GM19438 (cell line): ENCODE data around the gene MRPL16.
"Not testable (repeated sequence)": the region's sequence is repeated elsewhere in the genome, so short reads cannot be mapped to it uniquely, and the experiment has no call there.

ENCODE experiments used
- ATAC-seq: cut with Tn5 transposase; IDR thresholded peaks from one replicate; pipeline ENCODE4 v1.9.1; 2021; ENCODE audit warnings: low read depth; ENCODE audit not compliant: unreplicated experiment

Gene MRPL16

DNA sequence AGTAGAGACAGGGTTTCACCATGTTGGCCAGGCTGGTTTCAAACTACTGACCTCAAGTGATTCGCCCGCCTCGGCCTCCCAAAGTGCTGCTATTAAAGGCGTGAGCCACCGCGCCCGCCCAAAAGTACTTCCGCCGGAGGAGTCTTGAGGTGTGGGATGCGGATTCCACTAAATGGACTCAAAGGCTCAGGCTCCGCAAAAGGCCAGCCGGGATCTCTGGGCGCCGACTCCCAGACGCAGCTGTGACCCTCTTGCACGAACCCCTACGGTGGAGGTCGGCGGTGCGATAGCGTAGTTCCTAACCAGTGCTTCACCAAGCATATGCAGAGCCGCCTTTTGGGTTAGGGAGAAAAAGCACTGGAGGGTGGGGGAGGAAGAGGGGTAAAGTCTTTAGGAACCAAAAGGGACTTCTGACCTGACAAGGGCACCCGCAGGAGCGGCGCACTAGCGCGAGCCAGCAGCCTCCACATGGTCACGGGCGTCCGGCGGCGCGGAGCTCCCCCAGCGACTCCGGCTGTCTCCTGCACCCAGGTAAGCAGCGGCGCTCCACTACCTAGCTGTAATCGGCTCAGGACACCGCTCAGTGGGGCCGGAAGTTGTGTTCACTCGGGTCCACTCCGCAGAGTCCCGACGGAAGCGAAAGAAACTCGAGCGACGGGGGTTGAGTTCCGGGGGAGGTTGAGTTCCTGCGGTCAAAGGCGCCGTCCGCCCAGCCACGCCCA is at the start of gene MRPL16:
MRPL16 (minus strand) TSS at position 590 of the 722 bp plus-strand sequence; CDS start at position 470, 120 bp downstream.
- ATAC-seq = peak; percentile 97

DNA sequence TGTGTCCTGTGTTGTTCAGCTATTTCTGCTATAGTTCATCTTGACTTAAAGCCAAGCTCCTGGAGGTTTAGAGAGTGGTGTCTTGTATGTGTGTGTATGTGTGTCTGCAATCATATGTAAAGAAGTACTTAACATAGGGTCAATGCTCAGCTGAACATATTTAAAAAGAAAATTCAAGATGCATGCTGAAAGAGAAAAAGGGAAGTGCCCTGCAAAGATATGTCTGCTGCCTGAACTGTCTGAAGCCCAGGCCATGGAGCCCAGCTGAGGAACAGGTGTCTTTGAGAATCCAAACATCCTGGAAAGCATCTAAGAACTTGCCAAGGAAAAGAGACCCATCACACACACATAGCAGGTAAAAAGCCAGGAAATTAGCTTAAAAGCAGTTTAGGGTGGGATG is 49.1 kb upstream of the MRPL16 start:
- no peak for ATAC-seq

GRCh38 chr11:59857439-59858434 is 47.2 kb upstream of the MRPL16 start:
- no peak for ATAC-seq

DNA sequence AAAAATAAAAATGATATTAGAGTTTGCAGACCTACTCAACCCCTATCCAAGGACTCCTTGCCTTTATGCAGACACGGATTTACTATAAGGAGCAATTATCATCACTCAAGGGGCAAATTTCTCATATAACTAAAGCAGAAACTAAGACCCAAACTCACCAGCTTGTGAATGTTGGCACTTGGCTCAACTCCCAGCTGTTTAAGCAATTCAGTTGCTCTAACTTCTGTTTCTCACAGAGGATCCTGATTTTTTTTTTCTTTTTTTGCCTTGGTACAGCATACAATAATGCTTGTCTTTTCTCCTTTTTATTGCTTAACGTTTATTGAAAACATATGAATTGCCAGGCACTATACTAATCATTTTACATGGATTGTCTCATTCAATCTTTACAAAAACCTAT is 44.3 kb upstream of the MRPL16 start:
- no peak for ATAC-seq

DNA sequence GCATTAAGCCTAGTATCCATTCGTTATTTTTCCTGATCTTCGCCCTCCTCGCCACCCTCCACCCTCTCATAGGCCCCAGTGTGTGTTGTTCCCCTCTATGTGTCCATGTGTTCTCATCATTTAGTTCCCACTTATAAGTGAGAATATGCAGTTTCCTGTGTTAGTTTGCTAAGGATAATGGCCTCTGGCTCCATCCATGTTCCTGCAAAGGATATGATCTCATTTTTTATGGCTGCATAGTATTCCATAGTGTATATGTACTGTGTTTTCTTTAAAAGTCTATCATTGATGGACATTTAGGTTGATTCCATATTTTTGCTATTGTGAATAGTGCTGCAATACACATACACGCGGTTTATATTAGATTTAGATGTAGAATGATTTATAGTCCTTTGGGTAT is 40.8 kb upstream of the MRPL16 start:
- ATAC-seq = not testable (repeated sequence)

GRCh38 chr11:59849551-59849950 is 39.0 kb upstream of the MRPL16 start:
- not testable (repeated sequence) for ATAC-seq

DNA sequence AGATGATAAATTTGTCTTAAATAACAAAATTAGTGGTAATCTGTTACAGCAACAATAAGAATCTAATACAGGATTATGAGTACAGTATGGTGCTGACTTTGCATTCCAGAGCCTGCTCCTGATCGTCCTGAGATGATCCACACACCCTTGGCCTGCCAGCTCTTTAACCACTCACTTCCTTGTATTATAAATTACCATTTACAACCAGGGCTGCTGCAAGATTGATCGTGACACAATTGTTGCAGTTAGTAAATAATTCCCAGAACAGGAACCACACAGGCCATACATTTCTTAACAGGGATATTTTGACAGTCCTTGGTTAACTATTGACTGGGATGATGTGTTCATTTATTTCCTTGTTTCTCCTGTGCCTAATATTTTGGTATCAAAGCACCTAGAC is 38.6 kb upstream of the MRPL16 start:
- ATAC-seq = no peak

DNA sequence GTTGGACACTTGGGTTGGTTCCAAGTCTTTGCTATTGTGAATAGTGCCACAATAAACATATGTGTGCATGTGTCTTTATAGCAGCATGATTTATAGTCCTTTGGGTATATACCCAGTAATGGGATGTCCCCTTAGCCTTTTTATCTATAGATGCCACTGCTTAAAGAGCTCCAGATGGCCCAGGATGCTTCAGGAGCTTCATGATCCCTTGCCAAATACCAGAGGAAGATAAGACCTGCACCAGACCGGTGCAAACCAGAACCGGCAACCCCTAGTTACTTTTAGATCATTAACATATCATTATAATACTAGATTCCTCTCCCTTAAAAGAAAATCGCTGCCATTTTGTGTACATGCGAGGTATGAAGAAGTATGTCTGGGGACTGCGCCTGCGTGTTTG is 37.9 kb upstream of the MRPL16 start:
- not testable (repeated sequence) for ATAC-seq

DNA sequence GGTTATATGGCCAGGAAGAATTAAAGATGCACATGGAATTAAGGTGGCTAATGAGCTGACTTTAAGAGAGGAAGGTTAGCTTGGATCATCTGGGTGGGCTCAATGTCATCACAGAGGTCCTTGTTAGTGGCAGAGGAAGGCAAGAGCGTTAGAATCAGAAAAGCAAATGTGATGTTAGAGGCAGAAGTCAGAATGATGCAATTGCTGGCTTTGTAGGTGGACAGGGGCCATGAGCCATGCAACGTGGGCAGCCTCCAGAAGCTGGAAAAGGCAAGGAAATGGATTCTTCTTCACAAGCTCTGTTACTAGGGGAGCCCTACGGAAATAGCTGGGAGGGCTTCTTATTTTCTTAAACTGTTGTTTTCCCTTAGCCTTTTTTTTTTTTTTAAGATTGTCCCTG is 37.0 kb upstream of the MRPL16 start:
- no peak for ATAC-seq

DNA sequence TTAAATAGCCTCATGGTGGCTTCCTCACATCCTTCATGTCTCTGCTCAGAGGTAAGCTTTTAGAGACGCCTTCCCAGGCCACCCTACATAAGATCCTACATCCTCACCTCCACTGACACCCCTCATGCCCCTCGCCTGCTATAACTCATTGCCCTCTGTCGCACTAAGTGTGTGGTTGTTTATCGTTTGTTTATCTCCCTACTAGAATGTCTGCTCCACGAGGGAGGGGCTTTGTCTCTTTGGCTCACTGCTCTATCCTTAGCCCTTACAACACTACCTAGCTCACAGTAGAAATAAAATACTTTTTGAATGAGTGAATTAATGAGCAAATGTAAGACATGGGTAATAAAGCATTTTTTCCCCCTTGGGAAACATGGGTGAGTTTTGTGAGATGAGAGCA is 36.0 kb upstream of the MRPL16 start:
- ATAC-seq = no peak

- ATAC-seq = no peak
Measured at GRCh38 chr11:59845399-59845798, 34.8 kb upstream of the MRPL16 start, which contains the start of gene CBLIF. Gene CBLIF (minus strand): TSS chr11:59845499. CDS start chr11:59845453, 46 bp downstream.

DNA sequence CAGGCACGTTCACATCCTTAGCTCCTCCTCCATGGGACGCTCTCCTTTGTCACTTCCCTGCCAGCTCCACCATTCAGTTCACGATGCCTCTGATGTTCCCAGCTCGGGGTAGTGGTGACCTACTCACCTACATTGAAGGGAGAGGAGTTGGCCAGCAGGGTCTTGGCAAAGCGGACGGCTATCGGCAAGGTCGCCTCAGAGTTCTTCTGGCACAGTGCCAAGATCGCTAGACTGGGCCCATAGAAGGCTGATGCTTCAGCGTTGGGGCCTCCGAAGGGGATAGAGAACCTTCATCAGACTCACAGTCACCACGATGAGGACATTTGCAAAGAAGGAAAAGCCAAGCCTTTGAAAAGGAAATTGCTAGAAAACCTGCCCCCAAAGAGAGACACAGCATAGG is 31.7 kb upstream of the MRPL16 start:
- ATAC-seq = no peak

DNA sequence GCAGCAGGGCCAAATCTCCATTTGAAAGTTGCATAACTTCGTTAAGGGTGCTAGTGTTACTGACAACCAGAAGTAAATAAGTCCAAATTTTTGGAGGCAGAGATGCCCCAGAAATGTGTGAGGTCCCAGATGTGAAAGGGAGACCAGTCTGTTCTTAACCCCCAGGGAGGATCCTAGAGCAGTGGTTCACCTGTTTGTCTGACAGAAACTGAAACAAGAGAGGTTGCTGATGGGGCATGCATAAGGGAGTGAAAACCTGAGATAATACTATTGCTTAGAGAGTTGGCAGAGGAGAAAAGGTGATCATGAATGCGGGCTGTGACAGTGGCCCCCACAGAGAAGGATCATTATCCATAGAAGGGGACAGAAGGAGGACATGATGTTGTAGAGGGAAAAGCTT is 30.9 kb upstream of the MRPL16 start:
- ATAC-seq = peak; percentile 75

GRCh38 chr11:59839615-59840014 is 29.0 kb upstream of the MRPL16 start:
- no peak for ATAC-seq

DNA sequence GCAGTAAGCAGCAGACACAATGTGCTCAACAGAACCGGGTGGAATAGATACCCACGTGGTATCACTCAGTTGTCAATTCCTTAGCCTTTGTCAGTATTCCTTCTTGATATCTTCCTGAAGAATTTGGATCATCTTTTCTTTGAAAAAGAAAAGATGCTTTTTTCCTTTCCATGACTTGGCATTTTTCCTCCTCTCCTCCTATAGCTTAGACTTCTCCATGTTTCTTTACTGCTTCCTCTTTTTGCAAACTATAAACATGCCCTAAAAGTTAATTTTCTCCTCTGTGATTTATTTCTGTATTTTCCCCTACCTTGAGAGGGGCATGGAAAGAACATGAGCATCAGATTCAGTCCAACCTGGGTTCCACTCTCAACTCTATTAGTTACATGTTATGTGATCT is 23.0 kb upstream of the MRPL16 start:
- ATAC-seq = no peak

GRCh38 chr11:59829358-59829757 is 18.8 kb upstream of the MRPL16 start:
- no peak for ATAC-seq

GRCh38 chr11:59822989-59823566 is 12.5 kb upstream of the MRPL16 start:
- peak; percentile 85 for ATAC-seq

DNA sequence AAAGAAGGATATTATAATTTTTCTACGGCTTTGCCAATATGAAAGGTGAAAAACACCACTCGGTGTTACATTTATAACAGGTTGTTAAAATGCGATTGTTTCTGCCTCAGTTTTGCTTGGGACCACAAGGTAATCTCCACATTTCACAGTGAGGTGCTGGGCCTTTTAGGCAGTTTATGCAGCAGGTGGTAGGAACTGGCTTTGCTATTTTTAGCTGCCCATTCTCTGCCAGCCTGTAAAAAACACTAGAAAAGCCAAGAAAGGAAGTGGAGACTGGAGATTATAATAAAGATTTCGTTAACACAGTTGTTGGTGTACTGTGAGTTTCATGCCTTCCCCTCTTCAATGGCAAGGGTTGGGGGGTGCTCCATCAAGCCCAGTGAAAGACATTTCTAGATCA is 8.0 kb upstream of the MRPL16 start:
- ATAC-seq = no peak

DNA sequence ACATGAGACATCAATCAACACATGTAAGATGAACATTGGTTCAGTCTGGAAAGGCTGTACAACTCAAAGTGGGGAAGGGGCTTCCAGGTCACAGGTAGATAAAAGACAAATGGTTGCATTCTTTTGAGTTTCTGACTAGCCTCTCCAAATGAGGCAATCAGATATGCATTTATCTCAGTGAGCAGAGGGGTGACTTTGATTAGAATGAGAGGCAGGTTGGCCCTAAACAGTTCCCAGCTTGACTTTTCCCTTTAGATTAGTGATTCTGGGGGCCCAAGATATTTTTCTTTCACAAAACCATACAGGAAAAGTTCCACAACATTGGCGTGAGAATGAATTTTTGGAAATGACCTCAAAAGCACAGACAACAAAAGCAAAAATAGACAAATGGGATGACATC is 5.9 kb upstream of the MRPL16 start:
- not testable (repeated sequence) for ATAC-seq

DNA sequence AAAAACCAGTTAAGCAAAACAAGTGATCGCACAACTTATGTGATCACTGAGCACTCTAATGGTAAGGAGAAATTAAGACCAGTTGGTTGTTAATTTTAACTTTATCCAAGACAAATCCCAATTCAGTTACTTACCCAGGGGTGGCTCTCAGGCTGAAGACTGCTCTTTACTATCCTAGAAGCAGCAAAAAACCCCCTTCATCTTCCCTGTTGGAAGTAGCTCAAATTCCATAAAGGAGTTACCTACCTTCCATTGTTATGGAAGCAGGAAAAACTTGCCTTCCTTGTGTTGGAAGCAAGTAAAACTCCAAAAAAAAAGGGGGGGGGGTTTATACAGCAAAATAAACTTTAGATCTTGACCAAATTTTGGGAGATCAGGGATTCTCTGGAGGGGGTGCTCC is 5.2 kb upstream of the MRPL16 start:
- no peak for ATAC-seq

DNA sequence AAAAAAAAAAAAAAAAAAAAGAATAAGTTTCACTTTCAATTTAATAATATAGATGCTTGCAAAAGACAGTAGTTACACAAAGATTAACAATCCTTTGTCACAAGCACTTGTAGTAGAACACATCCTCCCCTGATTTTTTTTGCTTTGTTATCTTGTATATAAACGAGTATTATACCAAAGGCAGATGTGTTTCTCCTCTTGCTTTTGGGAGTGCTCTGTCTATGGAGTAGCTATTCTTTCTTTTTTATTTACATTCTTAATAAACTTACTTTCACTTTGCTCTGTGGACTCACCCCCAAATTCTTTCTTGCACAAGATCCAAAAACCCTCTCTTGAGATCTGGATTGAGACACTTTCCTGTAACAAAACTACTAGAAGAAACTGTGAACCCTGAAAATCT is 3.4 kb upstream of the MRPL16 start:
- ATAC-seq = no peak
